Neural cell (in vitro differentiated cells): Measurements from ENCODE around the gene ATP6V1B1. TPM values are rescaled to one million over a fixed set of nuclear protein-coding genes. Genes with fewer than 3 reads are reported as not detected.
"Not testable (repeated sequence)": the region's sequence is repeated elsewhere in the genome, so short reads cannot be mapped to it uniquely, and the experiment has no call there.

Source experiments
- H2AFZ ChIP-seq: fragments of 200-600, 300-800 bp; sonication (generic), shearing (Covaris generic); 2 replicates; pipeline ENCODE4 v1.6.0; 2014; ENCODE audit warnings: low read depth, mild to moderate bottlenecking, antibody characterized with exemption, low read length, moderate library complexity
- H3F3A ChIP-seq: fragments of 200-600 bp; shearing (Covaris generic); 2 replicates; pipeline ENCODE4 v1.6.1; 2016; ENCODE audit warnings: mild to moderate bottlenecking, moderate library complexity, mixed read lengths, antibody characterized with exemption, low read length; ENCODE audit not compliant: insufficient read depth, poor library complexity, severe bottlenecking
- H3K27ac ChIP-seq: fragments of 200-600, 300-800 bp; sonication (generic), shearing (Covaris generic); 2 replicates; pipeline ENCODE4 v1.5.1; 2014; ENCODE audit warnings: mild to moderate bottlenecking, low read length, moderate library complexity
- H3K27me3 ChIP-seq: fragments of 300-800, 200-600 bp; sonication (generic), shearing (Covaris generic); 2 replicates; pipeline ENCODE4 v1.6.0; 2014; ENCODE audit warnings: mild to moderate bottlenecking, low read depth, low read length, moderate library complexity; ENCODE audit not compliant: insufficient read depth
- H3K36me3 ChIP-seq: fragments of 300-800, 200-600 bp; sonication (generic), shearing (Covaris generic); 2 replicates; pipeline ENCODE4 v1.5.1; 2014; ENCODE audit warnings: mild to moderate bottlenecking, antibody characterized with exemption, low read length, moderate library complexity; ENCODE audit not compliant: insufficient read depth
- H3K4me2 ChIP-seq: fragments of 300-800, 200-600 bp; sonication (generic), shearing (Covaris generic); 2 replicates; pipeline ENCODE4 v1.6.0; 2014; ENCODE audit warnings: mild to moderate bottlenecking, low read length
- H3K4me3 ChIP-seq: fragments of 300-800, 200-600 bp; sonication (generic), shearing (Covaris generic); 2 replicates; pipeline ENCODE4 v1.5.1; 2014; ENCODE audit warnings: mild to moderate bottlenecking, low read length, moderate library complexity
- H3K79me2 ChIP-seq: fragments of 200-600 bp; shearing (Covaris generic); replicated peaks from 2 replicates; pipeline ENCODE4 v1.6.0; 2014; ENCODE audit warnings: mild to moderate bottlenecking, low read length, moderate library complexity; ENCODE audit not compliant: insufficient read depth
- H3K9ac ChIP-seq: fragments of 300-800, 200-600 bp; sonication (generic), shearing (Covaris generic); 2 replicates; pipeline ENCODE4 v1.6.1; 2016; ENCODE audit warnings: mild to moderate bottlenecking, low read length, mixed read lengths
- H3K9me2 ChIP-seq: fragments of 200-600 bp; shearing (Covaris generic); 2 replicates; pipeline ENCODE4 v1.6.1; 2016; ENCODE audit warnings: mild to moderate bottlenecking, low read length, mixed read lengths; ENCODE audit not compliant: insufficient read depth
- H3K9me3 ChIP-seq: fragments of 200-600, 300-800 bp; sonication (generic), shearing (Covaris generic); 2 replicates; pipeline ENCODE4 v1.6.1; 2016; ENCODE audit warnings: mild to moderate bottlenecking, mixed run types, low read length, moderate library complexity, mixed read lengths
- H4K20me1 ChIP-seq: fragments of 200-600 bp; shearing (Covaris generic); 2 replicates; pipeline ENCODE4 v1.6.1; 2016; ENCODE audit warnings: mild to moderate bottlenecking, mixed run types; ENCODE audit not compliant: insufficient read depth
- CTCF ChIP-seq: fragments of 450-650 bp; IDR thresholded peaks from 2 replicates; pipeline ENCODE4 v1.5.1; 2014; ENCODE audit warnings: antibody characterized with exemption, mild to moderate bottlenecking, moderate library complexity; ENCODE audit not compliant: poor library complexity, severe bottlenecking
- EP300 ChIP-seq: fragments of 450-650 bp; conservative IDR thresholded peaks from 2 replicates; pipeline ENCODE4 v1.6.1; 2014; ENCODE audit warnings: antibody characterized with exemption, mild to moderate bottlenecking, moderate library complexity; ENCODE audit not compliant: poor library complexity, severe bottlenecking
- EZH2 ChIP-seq: fragments of 200-600, 300-800 bp; shearing (Covaris generic), sonication (generic); IDR thresholded peaks from 2 replicates; pipeline ENCODE4 v1.6.1; 2014; ENCODE audit warnings: antibody characterized with exemption, low read length, borderline replicate concordance, mild to moderate bottlenecking; ENCODE audit not compliant: insufficient read depth, poor library complexity, severe bottlenecking
- MXI1 ChIP-seq: fragments of 450-650 bp; conservative IDR thresholded peaks from 2 replicates; pipeline ENCODE4 v1.6.1; 2014; ENCODE audit warnings: antibody characterized with exemption, mild to moderate bottlenecking; ENCODE audit not compliant: poor library complexity, severe bottlenecking
- POLR2AphosphoS5 ChIP-seq: IDR thresholded peaks from 2 replicates; pipeline ENCODE4 v1.6.1; 2012
- RAD21 ChIP-seq: fragments of 450-650 bp; conservative IDR thresholded peaks from 2 replicates; pipeline ENCODE4 v1.6.1; 2014; ENCODE audit warnings: antibody characterized with exemption, mild to moderate bottlenecking, moderate library complexity
- REST ChIP-seq: IDR thresholded peaks from 2 replicates; pipeline ENCODE4 v1.6.1; 2012; ENCODE audit warnings: borderline replicate concordance
- SMC3 ChIP-seq: fragments of 450-650 bp; conservative IDR thresholded peaks from 2 replicates; pipeline ENCODE4 v1.6.1; 2014; ENCODE audit warnings: antibody characterized with exemption, mild to moderate bottlenecking, moderate library complexity; ENCODE audit not compliant: poor library complexity
- TAF1 ChIP-seq: IDR thresholded peaks from 2 replicates; pipeline ENCODE4 v1.6.1; 2012; ENCODE audit warnings: low read depth
- polyA plus RNA-seq: library from polyadenylated mRNA; depleted of rRNA; stranded (reverse); fragments of >200 nt; gene quantifications from 2 replicates; pipeline ENCODE4 v1.2.3, GENCODE V29; 2014

The ATP6V1B1 gene
- polyA plus RNA-seq, 1 donor from 2014 or later = 0.12 TPM

GRCh38 chr2:70995426-70995729 lies 59.7 kb downstream of the ATP6V1B1 start (continued):
- peak; percentile 62 for TF ChIP-seq CTCF

GRCh38 chr2:70998885-70999284 lies 63.2 kb downstream of the ATP6V1B1 start:
- H3K27ac ChIP-seq = not testable (repeated sequence)

GRCh38 chr2:70999362-70999761 lies 63.7 kb downstream of the ATP6V1B1 start:
- no peaks in the 10 kb centered on the region for H3K9me3 ChIP-seq

More at GRCh38 chr2:70998885-70999284, 63.2 kb downstream of the ATP6V1B1 start:
- H3K9me3 ChIP-seq, H3K9me2 ChIP-seq, H3F3A ChIP-seq, H3K4me3 ChIP-seq, H3K79me2 ChIP-seq, H3K36me3 ChIP-seq, H3K9ac ChIP-seq, H3K27me3 ChIP-seq, H3K4me2 ChIP-seq, H4K20me1 ChIP-seq, H2AFZ ChIP-seq: not testable (repeated sequence)

GRCh38 chr2:70999931-71000330 lies 64.2 kb downstream of the ATP6V1B1 start:
- not testable (repeated sequence) for H3K4me3 ChIP-seq, H3F3A ChIP-seq, H3K9me3 ChIP-seq, H2AFZ ChIP-seq, H3K36me3 ChIP-seq, H3K9ac ChIP-seq, H3K4me2 ChIP-seq, H4K20me1 ChIP-seq, H3K27me3 ChIP-seq, H3K27ac ChIP-seq, H3K79me2 ChIP-seq, H3K9me2 ChIP-seq

More at GRCh38 chr2:70999362-70999761, 63.7 kb downstream of the ATP6V1B1 start:
- TF ChIP-seq TAF1 (no peak), MXI1 (no peak), RAD21 (no peak), CTCF (no peak), POLR2AphosphoS5 (no peak), REST (no peak), SMC3 (no peak), EP300 (no peak), EZH2 (no peak)
- Histone ChIP-seq H2AFZ (no peak overlapping the region), H3K4me3 (no peak overlapping the region), H3K79me2 (no peaks in the 10 kb centered on the region), H3K27ac (no peak overlapping the region), H3F3A (no peaks in the 10 kb centered on the region), H3K9ac (no peak overlapping the region), H4K20me1 (no peaks in the 10 kb centered on the region), H3K27me3 (no peaks in the 10 kb centered on the region), H3K4me2 (no peak overlapping the region), H3K9me2 (no peaks in the 10 kb centered on the region), H3K36me3 (no peaks in the 10 kb centered on the region)
